Hematopoietic multipotent progenitor cell treated with erythropoietin and hydrocortisone succinate and interleukin-3 and kit ligand, for 8 days (in vitro differentiated cells): Measurements from ENCODE around the gene GNAO1.

Experiments
- DNase-seq: peaks from one replicate; pipeline ENCODE4 v3.0.0-alpha.2; 2015

Gene GNAO1

DNA sequence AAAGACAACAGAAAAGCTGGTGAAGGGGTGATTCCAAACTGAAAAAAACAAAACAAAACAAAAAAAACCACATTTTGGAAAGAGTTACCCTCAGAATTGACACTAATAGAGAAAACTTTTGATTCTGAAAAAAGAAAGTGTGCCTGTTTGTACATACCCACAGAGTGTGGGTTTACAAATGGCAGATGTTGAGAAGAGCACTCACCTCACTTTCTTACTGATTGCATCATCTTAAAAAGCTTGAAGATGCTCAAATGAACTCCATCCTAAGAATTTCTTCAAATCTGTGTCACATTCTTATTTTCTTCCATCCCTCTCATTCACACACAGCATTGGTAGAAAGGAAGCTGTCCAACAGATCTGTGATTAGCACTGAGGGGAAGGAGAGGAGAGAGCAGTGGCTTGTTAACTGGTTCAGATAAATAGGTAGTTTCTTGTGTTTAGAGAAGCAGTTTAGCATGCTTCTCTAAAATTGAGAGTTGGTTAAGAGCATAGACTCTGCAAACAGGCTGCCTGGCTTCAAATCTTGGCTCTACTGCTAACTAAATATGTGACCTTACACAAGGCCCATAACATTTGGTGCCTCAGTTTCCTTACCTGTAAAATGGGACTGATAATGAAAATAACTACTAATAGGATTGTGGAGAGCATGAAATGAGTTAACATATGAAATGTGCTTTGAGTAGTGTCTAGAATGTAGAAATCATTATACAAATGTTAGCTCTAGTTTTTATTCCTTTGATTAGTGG is 6.9 kb downstream of the GNAO1 start:
- no peak for DNase-seq

DNA sequence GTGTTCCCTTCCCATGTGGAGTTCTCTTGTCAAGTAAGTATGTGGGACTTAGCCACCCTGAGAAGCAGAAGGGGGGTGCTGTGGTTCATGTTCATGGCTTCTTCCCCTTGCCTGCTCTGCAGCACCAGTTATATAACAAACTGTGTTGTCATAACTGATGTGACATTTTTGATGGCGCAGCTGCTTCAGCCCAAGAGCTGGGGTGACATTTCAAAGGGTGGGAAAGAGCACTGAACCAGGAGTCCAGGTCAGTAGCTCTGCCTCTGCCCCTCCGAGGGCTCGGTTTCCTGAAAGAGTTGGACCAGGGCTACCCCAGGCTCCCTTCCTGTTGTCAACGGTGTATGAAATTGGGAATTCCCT is 7.4 kb downstream of the GNAO1 start:
- no peak for DNase-seq

DNA sequence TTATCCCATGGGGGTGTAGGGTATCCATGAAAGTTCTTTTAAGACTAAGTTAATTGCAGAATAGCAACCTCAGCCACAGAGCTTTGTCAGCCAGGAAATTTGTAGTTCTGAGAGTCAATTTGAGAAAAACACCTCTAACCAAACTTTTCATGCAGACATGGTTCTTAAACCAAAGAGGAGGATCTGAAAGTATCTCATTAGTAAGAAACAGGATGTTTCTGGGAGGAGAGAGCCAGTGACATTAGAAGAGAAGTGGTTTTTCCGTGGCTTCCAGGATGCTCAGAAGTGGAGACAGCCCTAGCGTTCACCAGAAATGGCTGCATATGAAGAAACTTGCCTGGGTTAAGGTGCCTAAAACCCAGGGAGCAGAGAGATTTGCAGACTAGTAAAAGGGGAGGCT is 7.9 kb downstream of the GNAO1 start:
- no peak for DNase-seq

DNA sequence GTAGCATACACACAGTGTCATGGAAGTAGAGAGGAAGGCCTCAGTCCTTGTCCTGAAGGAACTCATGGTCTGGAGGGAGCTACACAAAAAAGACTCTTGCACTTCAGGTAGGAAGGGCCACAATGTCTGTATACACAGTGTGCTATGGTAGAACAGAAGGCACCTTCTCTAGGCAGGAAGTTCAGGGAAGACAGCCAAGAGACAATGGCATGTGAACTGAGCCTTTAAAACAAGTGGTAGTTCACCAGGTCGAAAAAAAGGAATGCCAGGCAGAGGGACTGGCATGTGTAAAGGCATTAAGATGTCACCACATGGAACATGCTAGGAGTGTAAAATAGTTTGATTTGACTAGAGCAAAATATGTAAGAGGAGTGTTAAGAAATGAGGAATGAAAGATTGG is 9.7 kb downstream of the GNAO1 start:
- DNase-seq: no peak

DNA sequence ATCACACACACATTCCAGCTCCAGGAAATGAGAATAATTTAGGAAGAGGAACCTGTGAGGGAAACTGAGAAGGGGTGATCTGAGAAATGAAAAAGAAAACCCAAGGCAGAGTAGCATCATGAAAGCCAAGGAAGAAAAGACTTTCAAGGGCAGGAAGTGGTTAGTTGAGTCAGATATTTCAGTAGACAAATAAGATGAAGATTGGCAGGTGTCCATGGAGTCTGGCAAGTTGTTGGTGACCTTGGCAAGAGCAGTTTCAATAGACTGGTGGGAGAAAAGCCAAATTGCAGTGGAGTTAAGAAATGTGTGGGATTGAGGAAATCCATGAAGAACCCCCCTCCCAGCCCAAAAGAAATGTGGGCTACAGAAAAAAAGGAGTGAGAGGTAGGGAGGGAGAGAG is 10.7 kb downstream of the GNAO1 start:
- no peak for DNase-seq

DNA sequence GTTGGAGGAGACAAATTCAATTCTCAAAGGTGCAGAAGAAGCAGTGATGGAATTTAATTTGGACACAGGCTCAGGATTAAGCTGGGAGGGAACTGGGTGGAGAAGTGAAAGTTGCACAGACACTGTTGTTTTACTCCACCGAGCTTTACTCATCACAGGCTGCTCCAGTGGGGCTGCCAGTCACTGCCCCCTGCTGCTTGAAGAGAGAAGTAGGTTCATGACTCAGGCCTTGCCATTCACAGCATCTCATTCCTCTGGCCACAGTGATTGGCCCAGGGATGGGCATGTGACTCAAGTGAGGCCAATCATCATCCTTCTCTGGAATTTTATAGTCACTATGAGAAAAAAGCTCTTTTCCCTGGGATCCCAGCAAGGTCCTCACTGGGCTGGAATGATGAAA is 11.8 kb downstream of the GNAO1 start:
- DNase-seq: peak; percentile 50

DNA sequence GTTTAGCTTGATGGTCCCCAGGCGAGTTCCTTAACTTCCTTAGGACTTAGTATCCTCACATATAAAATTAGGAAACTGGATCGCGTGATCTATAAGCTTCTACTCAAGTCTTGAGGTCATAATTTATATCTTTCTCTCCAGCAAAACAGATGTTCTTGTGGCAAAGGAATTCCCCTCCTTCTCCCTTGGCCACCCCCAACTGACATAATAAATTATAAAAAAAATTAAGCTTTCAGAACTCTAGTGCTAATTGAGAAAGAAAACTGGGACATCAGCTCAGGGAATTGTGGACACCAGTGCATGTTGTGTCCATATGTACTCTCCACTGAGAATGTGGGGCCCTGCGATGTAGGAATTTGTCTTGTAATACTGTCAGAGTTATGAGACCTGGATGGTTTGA is 13.5 kb downstream of the GNAO1 start:
- no peak for DNase-seq

DNA sequence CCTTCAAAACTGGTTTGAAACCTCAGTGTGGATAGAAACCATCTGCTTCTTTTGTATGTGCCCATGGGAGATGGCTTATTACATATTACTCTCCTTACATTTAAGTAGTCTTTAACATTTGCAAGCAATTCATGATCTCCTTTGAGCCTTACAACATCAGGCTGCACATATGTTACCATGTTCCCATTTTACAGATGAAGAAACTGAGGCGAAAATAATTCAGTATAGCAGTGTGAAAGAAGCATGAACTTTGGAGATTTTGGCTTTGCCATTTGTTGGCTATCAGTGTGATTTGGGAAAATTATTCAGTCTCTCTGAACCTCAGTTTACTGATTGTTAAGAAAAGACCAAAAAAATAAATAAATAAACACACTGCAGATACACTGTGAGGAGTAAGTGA is 15.7 kb downstream of the GNAO1 start:
- DNase-seq: no peak

DNA sequence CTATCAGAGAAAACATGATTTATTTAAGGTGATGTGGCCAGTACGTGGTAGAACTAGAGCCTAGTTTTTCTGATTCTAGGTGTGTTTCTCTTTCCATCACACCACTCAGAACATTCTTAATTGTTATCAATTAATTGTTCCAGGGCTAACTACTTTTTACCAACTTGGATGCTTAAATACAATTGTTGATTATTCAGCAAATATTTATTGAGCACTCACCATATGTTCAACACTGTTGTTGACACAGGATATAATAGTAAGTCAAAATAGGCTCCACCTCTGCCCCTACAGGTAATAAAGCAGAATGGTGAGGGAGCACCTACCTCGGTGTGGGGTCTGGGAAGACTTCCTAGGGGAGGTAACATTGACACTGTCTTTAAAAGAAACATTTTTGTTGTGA is 16.1 kb downstream of the GNAO1 start:
- DNase-seq: no peak

DNA sequence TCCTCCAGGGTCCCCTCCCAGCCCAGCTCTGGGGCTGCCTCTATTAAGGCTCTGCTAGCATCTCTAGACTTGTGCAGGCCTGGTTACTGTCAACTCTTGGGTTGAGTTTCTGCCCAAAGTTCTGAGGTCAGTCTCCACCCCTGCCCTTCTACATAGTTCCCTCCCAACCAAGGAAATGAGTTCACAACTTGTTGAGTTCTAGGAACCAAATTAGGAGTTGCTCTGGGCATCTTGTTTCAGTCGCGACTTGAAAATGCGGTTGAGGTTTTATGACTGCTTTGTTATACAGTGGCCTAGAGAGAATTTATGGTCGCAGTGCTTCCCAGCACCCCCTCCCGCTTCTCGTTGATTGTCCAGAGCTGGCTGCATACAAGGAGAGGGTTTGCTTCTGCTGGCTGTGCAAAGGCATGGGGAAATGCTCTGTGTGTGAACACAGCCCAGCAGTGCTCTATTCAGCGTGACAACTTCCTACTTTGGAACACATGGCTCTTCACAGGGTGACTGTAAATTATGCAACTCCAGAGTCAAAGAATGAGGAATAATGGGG is 20.2 kb downstream of the GNAO1 start:
- no peak for DNase-seq

DNA sequence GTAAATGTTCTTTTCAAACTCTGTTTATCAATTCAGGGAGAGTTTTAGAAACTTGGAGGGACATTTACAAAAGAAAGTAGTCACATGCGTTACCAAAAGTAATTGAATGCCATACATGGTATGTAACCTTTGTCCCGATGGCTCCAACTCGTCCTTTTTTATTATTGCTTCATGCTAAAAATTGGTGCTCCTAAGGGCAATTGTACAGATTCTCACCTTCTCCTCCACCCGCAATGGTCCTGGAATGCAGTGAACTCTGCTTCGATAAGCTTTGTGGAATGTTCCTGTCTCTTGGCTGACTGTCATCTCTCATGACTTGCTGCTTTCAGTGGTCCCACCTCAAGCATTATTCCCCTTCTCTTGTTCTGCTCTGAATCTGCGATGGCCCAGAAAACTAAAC is 20.9 kb downstream of the GNAO1 start:
- DNase-seq: no peak

DNA sequence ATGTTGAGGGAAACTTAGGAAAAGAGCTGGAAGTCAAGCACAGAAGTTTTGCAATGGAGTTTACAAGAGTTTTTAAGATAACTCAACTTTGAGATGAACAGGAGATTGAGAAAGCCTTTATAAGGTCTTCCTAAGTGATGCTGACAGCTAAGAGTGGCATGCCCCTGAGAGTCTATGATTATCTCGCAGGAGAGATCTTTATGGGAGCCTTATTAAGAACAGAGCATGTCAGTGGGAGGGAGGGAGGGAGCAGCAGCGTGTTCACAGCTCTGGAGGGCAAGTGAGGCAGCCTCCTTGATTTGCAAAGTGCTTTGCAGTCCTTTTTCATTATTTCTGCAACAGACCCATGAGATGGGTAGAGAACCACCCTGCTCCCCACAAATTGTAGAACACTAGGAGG is 30.7 kb downstream of the GNAO1 start:
- no peak for DNase-seq

DNA sequence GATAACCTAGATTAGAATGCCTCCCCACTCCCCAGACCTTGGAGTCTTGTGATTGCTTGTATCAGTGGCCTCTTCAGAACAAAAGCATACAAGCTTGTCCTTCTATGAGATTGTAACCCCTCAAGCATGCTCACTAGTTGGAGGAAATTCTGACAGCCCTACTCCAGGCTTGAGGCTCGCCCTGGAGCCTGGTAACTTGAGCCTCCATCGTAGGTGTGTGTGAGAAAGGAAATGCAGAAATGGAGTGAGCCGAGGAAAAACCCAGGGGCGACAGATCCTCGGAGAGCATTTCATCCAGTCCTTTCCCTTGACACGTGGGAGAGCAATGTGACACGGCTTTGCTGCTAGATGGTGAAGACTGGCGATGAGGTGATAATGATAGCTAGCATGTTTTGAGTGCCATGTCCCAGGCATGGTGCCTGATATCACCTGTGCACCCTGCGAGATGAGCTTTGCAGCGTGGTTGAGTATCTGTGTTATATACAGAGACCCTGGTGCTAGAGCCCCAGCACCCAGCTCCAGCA is 31.2 kb downstream of the GNAO1 start:
- DNase-seq: no peak

DNA sequence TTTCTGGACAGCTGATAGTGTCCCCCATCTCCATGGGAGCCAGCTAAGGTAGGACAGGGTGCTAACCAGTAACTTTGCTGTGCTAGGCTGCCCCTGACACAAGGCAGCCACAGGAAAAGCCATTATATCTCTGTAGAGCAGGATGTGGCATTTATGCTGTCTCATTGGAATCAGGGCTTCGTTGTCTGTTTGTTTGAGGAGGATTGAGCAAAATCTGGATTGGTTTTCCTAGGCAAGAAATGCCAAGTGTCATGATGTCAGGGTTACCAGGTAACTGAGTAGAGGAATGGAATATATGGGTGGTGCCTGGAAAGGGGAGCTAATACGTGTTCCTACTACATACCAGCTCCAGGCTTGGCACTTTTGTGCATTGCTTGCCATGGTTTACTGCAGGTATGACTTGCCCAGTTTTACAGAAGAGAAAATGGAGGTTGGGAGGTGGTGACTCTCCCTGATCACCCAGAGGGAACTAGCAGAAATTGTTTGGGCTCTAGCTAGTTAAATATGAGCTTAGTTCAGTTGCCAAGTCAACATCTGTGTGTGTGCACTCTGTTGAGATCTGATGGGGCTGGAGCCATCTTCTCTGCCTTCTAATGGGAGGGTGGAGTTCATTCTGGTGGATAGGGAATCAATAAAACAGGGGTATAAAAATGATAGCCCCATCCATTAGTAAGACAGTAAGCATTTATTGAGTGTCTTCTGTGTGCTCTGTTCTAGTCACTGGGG is 33.9 kb downstream of the GNAO1 start:
- DNase-seq: no peak

DNA sequence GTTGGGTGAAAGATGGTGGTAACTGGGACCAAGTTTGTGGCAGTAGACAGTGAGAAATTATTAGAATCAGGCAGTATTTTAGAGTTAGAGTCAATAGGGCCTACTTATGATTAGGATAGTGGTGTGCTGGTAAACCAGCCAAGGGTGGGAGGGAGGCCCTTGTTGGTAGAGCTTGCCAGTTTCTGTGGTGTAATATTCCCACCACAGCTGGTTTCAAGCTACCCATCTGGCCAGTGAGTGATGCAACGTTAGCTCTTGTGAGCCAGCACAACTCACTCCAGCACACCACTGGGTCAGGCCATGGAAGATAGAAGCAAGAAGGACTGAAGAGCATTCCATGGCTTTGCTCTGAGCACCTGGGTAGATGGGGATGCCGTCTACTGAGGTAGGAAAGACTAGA is 34.9 kb downstream of the GNAO1 start:
- DNase-seq: no peak

DNA sequence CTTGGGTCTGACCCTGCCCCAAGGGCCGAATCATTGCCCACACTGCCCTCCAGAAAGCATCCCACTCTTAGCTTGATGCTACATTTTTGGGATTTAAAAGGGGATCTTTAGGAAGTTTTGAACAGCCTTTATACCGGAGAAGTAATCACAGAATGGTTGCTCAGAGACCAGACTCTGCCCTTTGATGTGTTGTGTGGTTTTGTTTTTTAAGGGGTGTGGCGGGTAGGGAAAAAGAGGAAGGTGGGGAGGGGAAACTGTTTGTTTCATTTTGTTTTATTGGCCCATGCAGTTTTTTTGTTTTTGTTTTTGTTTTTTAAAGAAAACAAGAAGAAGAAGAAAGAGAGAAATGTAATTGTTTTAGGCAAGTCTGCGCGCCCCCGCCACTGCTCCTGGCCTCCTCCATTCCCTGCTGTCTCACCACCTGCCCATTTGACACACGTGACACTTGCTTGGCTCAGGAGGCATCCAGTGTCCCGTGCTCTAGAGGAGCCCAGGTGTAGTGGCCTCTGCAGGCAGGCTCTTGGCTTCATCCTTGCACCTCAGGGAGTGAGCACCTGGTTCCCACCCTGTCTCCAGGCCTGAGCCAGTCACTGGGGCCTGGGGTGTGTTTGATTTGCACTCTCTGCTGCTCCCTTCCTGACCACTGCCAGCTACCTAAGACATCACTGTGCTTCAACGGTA is 35.7 kb downstream of the GNAO1 start:
- no peak for DNase-seq

DNA sequence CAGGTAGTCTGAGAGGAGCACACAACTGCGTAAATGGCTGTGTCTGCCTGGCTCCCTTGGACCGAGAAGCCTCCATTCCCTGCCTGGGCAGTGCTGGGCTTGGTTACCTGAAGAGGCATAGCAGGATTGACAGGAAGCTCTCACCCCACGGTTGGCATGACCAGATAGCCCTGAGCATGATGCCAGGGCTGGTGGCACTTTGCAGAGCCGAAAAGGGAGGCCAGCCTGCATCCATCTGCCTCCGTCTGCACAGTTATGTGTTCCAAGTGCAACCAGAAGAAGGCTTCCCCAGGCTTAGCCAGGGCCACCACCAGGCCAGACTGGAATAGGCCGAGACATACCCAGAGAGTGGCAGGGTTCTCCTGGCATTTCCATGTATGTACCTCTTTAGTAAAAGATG is 36.6 kb downstream of the GNAO1 start:
- no peak for DNase-seq

DNA sequence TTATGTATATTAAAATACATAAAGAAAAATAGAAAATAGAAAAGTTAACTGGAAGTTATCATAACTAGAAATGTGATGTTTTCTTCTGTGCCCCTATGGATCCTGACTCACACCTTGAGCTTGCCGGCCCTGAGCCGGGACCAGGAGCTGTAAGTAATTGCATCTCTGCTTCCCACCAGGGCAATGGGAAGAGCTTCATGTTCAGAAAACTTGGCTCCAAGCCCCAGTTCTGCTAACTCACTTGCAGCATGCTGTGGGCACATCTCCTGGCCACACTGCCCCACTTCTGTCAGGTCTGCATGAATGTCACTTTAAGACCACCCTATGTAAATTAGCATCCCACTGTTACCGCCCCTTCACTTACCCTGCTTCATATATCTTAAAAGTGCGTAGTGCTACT is 37.2 kb downstream of the GNAO1 start:
- no peak for DNase-seq

DNA sequence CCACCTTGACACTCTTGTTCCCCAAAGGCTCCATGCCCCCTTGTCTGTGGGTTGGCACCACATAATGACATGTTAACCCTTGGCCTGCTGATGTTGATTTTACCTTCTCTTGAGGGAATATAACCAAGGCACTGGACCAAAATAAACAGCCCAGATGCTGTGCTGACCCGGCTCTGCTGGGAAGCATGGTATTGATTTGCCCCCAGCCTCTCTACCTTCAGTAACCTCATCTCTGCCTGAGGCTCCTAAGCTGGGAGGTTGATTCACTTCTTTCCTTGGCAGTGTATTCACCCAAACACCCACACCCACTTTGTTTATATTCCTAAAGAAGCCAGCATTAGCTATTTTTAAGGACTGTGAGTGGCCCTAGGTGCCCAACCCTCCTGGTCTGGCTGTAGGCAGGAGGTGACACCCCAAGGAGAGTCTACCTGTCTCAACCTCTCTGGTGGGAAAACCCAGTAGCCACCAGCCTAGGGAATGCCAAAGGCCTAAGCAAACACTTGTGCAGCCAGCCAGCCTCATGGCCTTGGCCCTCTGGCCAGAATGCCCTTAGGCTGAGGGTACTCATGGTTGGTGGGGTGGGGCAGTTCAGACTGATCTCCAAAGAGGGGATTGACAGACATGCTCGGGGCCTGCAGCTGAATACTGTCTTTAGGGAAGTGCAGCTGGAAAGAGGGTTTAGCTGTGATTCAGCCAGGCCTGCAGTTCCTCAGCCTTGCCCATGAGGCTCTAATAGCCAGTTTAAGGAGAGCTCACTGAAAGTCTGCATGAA is 42.7 kb downstream of the GNAO1 start:
- DNase-seq: no peak

DNA sequence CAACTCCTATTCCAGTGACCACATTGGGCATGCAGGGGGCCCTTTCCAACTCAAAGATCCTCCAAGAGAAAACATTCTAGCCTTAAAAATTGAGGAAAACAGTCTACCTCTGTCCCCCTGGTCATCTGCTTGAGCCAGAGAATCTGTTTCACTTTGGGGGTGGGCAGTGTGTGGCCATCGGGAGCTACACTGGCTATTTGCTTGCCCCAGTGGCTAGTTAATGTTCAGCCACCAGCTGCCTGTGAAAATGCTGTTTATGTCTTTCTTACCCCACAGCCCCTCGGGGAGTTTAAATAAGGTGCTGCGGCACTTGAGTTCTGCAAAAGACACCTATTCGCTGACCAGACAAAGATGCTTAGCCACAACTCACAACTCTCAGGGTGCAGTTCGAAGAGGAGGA is 43.4 kb downstream of the GNAO1 start:
- DNase-seq: no peak

DNA sequence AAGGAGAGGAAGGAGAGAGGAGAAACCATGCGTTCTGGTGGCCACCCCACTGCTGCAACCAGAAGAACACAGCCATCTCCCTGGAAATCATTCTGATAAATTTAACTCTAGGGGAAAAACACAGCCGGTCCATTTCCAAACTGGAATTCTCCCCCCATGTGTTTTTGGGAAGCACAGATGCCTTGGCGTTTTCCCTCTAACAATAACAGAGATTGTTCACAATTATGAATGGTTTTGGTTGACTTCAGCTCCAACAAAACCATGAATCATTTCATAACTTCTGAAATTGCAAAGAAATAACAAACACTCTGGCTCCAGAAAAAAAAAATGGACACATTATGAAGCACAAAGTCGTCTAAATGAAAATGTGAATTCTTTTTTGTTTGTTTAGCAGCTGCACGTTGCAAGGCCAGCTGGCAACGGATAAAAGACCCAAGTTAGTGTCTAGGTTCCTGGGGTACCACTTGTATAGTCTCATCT is 46.2 kb downstream of the GNAO1 start:
- DNase-seq: no peak

DNA sequence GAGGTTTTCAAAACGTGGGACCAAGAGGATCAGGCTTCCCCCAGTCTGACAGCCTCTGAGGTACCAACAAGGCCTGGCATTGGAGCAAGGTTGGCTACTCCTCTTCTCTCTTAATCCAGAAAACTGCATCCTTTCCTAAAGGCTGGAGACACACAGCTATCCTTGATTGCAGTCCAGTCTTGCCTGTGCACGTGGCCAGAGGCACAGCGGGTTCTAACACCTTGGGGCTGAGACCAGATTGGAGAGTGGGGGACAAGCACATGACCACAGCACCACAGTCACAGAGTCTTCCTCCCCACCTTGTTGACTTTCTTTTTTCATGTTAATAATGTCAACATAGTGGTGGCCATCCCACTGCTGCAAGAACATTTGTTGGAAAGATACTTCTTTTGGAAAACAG is 46.9 kb downstream of the GNAO1 start:
- no peak for DNase-seq

DNA sequence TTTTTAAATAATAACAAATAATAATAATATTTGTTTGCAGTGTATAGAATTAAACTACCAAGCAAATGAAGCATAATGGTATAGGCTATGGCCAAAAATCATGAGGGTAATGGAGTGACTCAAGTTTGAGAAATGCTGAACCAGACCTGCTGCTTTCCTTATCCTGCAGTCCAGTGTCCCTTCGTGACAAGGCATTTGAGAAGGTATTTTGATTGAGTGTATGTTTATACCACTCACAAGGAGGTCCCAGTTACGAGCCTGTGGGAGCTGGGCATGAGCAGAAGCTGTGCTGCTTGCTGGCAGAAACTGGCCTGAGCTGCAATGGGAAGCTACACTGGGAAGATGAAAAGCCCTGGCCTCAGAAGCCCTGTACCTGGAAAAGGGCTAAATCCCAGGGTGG is 50.3 kb downstream of the GNAO1 start:
- no peak for DNase-seq
